Kidney (tissue), 14 donors: ENCODE measurements around the gene GPER1. TPM values are rescaled to one million over a fixed set of nuclear protein-coding genes. Genes with fewer than 3 reads are reported as not detected.
A peak's percentile ranks its signal among the peaks of the same experiment; 100 is the strongest.

Experiments used
- DNase-seq, 5 donors: peaks; one replicate each; pipeline ENCODE4 v3.0.0-alpha.2; 2013 to 2020
- FAIRE-seq: peaks from 2 replicates; lab custom pipeline; 2012; peaks lifted over from hg19 to GRCh38; lab: Jason Lieb, UNC
- H3K27ac ChIP-seq, 2 donors: one replicate each; pipeline ENCODE4 v1.7.0; 2013; ENCODE audit warnings: low read depth in 2 of 2, low read length in 2 of 2, inconsistent platforms in 1 of 2
- H3K27me3 ChIP-seq: one replicate; pipeline ENCODE4 v1.7.1; 2013; ENCODE audit warnings: low read length, inconsistent platforms; ENCODE audit not compliant: control insufficient read depth, insufficient read depth
- H3K36me3 ChIP-seq, 3 donors: one replicate each; pipeline versions ENCODE4 v1.7.0 to v1.7.1; 2013; ENCODE audit warnings: low read length in 3 of 3, control low read depth in 1 of 3, inconsistent platforms in 1 of 3; ENCODE audit not compliant: insufficient read depth in 3 of 3, control insufficient read depth in 2 of 3
- H3K4me1 ChIP-seq, 3 donors: one replicate each; pipeline versions ENCODE4 v1.7.0 to v1.7.1; 2013; ENCODE audit warnings: low read length in 3 of 3, inconsistent platforms in 1 of 3, low read depth in 1 of 3; ENCODE audit not compliant: control insufficient read depth in 2 of 3, insufficient read depth in 2 of 3
- H3K4me3 ChIP-seq, 3 donors: one replicate each; pipeline versions ENCODE4 v1.7.0 to v1.8.1; 2013; ENCODE audit warnings: low read length in 3 of 3, control low read depth in 1 of 3, inconsistent platforms in 1 of 3
- H3K9ac ChIP-seq, 3 donors: one replicate each; pipeline versions ENCODE4 v1.7.0 to v1.7.1; 2013; ENCODE audit warnings: low read length in 3 of 3, control low read depth in 1 of 3, inconsistent platforms in 1 of 3
- H3K9me3 ChIP-seq, 3 donors: one replicate each; pipeline versions ENCODE4 v1.7.0 to v1.7.1; 2013; ENCODE audit warnings: low read length in 3 of 3, control low read depth in 1 of 3, inconsistent platforms in 1 of 3; ENCODE audit not compliant: control insufficient read depth in 2 of 3, insufficient read depth in 1 of 3
- CTCF ChIP-seq: IDR thresholded peaks from 3 replicates; pipeline ENCODE4 v1.5.1; 2012; ENCODE audit warnings: mild to moderate bottlenecking, moderate library complexity, borderline replicate concordance; ENCODE audit not compliant: insufficient read depth; ENCODE audit errors: extremely low read depth
- intact Hi-C: fragments of 100-400 bp; cut with DNase I; formaldehyde crosslinking; loops from one replicate; pipeline ENCODE4 v1.11.1; 2022
- polyA plus RNA-seq: library from polyadenylated mRNA; stranded (reverse); fragments of 350-450 nt; fragmentation: Illumina TruSeq; extraction: RNeasy Lipid Tissue Mini Kit (QIAGEN cat#74804); gene quantifications from one replicate; pipeline ENCODE4 v1.2.3, GENCODE V29; 2014; ENCODE audit warnings: low read depth, low replicate concordance; ENCODE audit not compliant: insufficient read depth
- total RNA-seq: library from RNA; stranded (reverse); fragmentation: NEBNext Ultra II Directional; extraction: Animal tissue kit (Norgen Biotek cat#: 25700); gene quantifications from one replicate; pipeline ENCODE4 v1.2.1, GENCODE V29; 2021
- donor health status: control.
- donor health status: control.
- donor health status: control.
- donor health status: control.
- donor health status: control.
- donor health status: DM: yes; HTN: yes; CAD: no.
- donor health status: Normal renal cell carcinoma (clear cell type).

GPER1 gene
- total and polyA plus RNA-seq, 2 donors from 2014 or later, result 4.8 to 5.2 TPM

- no peaks in the 10 kb centered on the region for H3K9me3 ChIP-seq
- no peaks in the 10 kb centered on the region for H3K27me3 ChIP-seq
- H3K36me3 ChIP-seq, result no peaks in the 10 kb centered on the region
- H3K27ac ChIP-seq, result peak within 1 kb of the TSS; percentile 81 to 85
- H3K4me1 ChIP-seq, result peaks cover 0 to 49% (median 45%) of the 10 kb centered on the region in 3 donors
- FAIRE-seq (no peak), DNase-seq (peak; percentile 97 to 99 (median 98))
- TF ChIP-seq CTCF, result peak; percentile 37
- intact Hi-C loops, result no loop called here
- H3K9ac ChIP-seq, result peak within 1 kb of the TSS in 2 of 3 donors; percentile 38 to 70
- peak within 1 kb of the TSS; percentile 46 to 80 (median 72) for H3K4me3 ChIP-seq
These were observed 43.5 kb upstream of the GPER1 start, which contains the start of gene GPR146 for GRCh38 chr7:1044189-1045068. GPR146 (plus strand) TSS chr7:1044546; CDS start chr7:1057516, 12,970 bp downstream.

- Histone ChIP-seq H3K4me1 (peaks cover 0 to 53% (median 45%) of the 10 kb centered on the region in 3 donors), H3K9me3 (no peaks in the 10 kb centered on the region), H3K27me3 (no peaks in the 10 kb centered on the region), H3K27ac (peak overlapping the region; percentile 78 to 85), H3K4me3 (peak overlapping the region; percentile 28 to 80 (median 72)), H3K36me3 (no peaks in the 10 kb centered on the region), H3K9ac (peak overlapping the region in 2 of 3 donors; percentile 14 to 70)
- FAIRE-seq (no peak), DNase-seq (peak in 3 of 5 donors; percentile 32 to 60 (median 48))
- intact Hi-C loops, result no loop called here
- TF ChIP-seq CTCF, result no peak
These were observed 42.5 kb upstream of the GPER1 start for GRCh38 chr7:1045069-1046063.

GRCh38 chr7:1046722-1047679, 40.9 kb upstream of the GPER1 start:
- FAIRE-seq, result no peak
- Histone ChIP-seq H3K36me3 (no peaks in the 10 kb centered on the region), H3K27ac (peak overlapping the region; percentile 16 to 51), H3K9me3 (no peaks in the 10 kb centered on the region), H3K27me3 (no peaks in the 10 kb centered on the region), H3K9ac (no peak overlapping the region), H3K4me1 (peaks cover 0 to 52% (median 45%) of the 10 kb centered on the region in 3 donors), H3K4me3 (peak overlapping the region in 1 of 3 donors; percentile 10)
- peak in 1 of 5 donors; percentile 57 for DNase-seq
- intact Hi-C loops, result no loop called here
- TF ChIP-seq CTCF, result no peak
